ENCODE data around the gene TMEM53.

TMEM53 gene

GRCh38 chr1:44635439-44635838 lies 38.8 kb downstream of the TMEM53 start:
- Histone ChIP-seq H4K20me1 (ENCODE audit: insufficient read depth, low read length) (peaks cover 39% of the 10 kb centered on the region), H3K79me2 (ENCODE audit: insufficient read depth, low read length) (peaks cover 43% of the 10 kb centered on the region), H3K9me3 (ENCODE audit: insufficient read depth, low read length, severe bottlenecking) (no peaks in the 10 kb centered on the region), H3K4me3 (ENCODE audit: low read depth in 1 of 2, low read length in 2 of 2) (no peak overlapping the region), H3K4me1 (ENCODE audit: insufficient read depth, low read length) (peaks cover 39% of the 10 kb centered on the region), H3K36me3 (ENCODE audit: insufficient read depth, low read length) (peaks cover 80% of the 10 kb centered on the region), H2AFZ (ENCODE audit: low read depth, low read length) (no peak overlapping the region), H3K9ac (ENCODE audit: low read depth, low read length) (no peak overlapping the region), H3K27me3 (ENCODE audit: insufficient read depth, low read length, poor library complexity) (no peaks in the 10 kb centered on the region), H3K4me2 (ENCODE audit: insufficient read depth, low read length) (no peak overlapping the region), H3K27ac (ENCODE audit: low read length) (no peak overlapping the region)
- DNase-seq = no peak
- no peak for ATAC-seq (ENCODE audit: insufficient read depth, low read depth)
- no peak for TF ChIP-seq CTCF (IDR thresholded peaks at IDR 0.05; ENCODE audit: borderline replicate concordance, extremely low read depth, low read length, poor library complexity, severe bottlenecking)
- no peak for TF ChIP-seq EZH2 (IDR thresholded peaks at IDR 0.05; ENCODE audit: borderline replicate concordance, low read depth, low read length, severe bottlenecking)

GRCh38 chr1:44634606-44635189 lies 39.6 kb downstream of the TMEM53 start:
- peaks cover 43% of the 10 kb centered on the region for H3K79me2 ChIP-seq (ENCODE audit: insufficient read depth, low read length)
- ATAC-seq (ENCODE audit: insufficient read depth, low read depth) = no peak
- H3K36me3 ChIP-seq (ENCODE audit: insufficient read depth, low read length) = peaks cover 74% of the 10 kb centered on the region

GRCh38 chr1:44632598-44632997 lies 41.7 kb downstream of the TMEM53 start:
- peak overlapping the region; percentile 64 for H2AFZ ChIP-seq (ENCODE audit: low read depth, low read length)
- H3K36me3 ChIP-seq (ENCODE audit: insufficient read depth, low read length) = peaks cover 53% of the 10 kb centered on the region
- no peaks in the 10 kb centered on the region for H3K9me3 ChIP-seq (ENCODE audit: insufficient read depth, low read length, severe bottlenecking)
- peaks cover 36% of the 10 kb centered on the region for H4K20me1 ChIP-seq (ENCODE audit: insufficient read depth, low read length)
- H3K27me3 ChIP-seq (ENCODE audit: insufficient read depth, low read length, poor library complexity) = no peaks in the 10 kb centered on the region
- DNase-seq (no peak), ATAC-seq (ENCODE audit: insufficient read depth, low read depth) (no peak)
- H3K4me1 ChIP-seq (ENCODE audit: insufficient read depth, low read length) = peaks cover 39% of the 10 kb centered on the region
- H3K79me2 ChIP-seq (ENCODE audit: insufficient read depth, low read length) = peaks cover 41% of the 10 kb centered on the region
- H3K4me2 ChIP-seq (ENCODE audit: insufficient read depth, low read length) = peak overlapping the region; percentile 72
- peak overlapping the region; percentile 89 for H3K9ac ChIP-seq (ENCODE audit: low read depth, low read length)
- TF ChIP-seq EZH2 (IDR thresholded peaks at IDR 0.05; ENCODE audit: borderline replicate concordance, low read depth, low read length, severe bottlenecking) = no peak
- no peak for TF ChIP-seq CTCF (IDR thresholded peaks at IDR 0.05; ENCODE audit: borderline replicate concordance, extremely low read depth, low read length, poor library complexity, severe bottlenecking)
- H3K27ac ChIP-seq (ENCODE audit: low read length) = peak overlapping the region; percentile 83
- H3K4me3 ChIP-seq (ENCODE audit: low read depth in 1 of 2, low read length in 2 of 2) = peak overlapping the region; percentile 47 to 71; a peak in 3 of 4 replicates

More at GRCh38 chr1:44634606-44635189, 39.6 kb downstream of the TMEM53 start:
- Histone ChIP-seq H3K27ac (ENCODE audit: low read length) (no peak overlapping the region), H3K4me2 (ENCODE audit: insufficient read depth, low read length) (peak overlapping the region; percentile 72; the same call in 1 of the 2 replicates), H3K4me1 (ENCODE audit: insufficient read depth, low read length) (peaks cover 39% of the 10 kb centered on the region), H3K27me3 (ENCODE audit: insufficient read depth, low read length, poor library complexity) (no peaks in the 10 kb centered on the region), H3K9me3 (ENCODE audit: insufficient read depth, low read length, severe bottlenecking) (no peaks in the 10 kb centered on the region), H4K20me1 (ENCODE audit: insufficient read depth, low read length) (peaks cover 39% of the 10 kb centered on the region), H3K9ac (ENCODE audit: low read depth, low read length) (no peak overlapping the region), H2AFZ (ENCODE audit: low read depth, low read length) (no peak overlapping the region), H3K4me3 (ENCODE audit: low read depth in 1 of 2, low read length in 2 of 2) (no peak overlapping the region)
- DNase-seq = no peak
- TF ChIP-seq CTCF (IDR thresholded peaks at IDR 0.05; ENCODE audit: borderline replicate concordance, extremely low read depth, low read length, poor library complexity, severe bottlenecking) (no peak), EZH2 (IDR thresholded peaks at IDR 0.05; ENCODE audit: borderline replicate concordance, low read depth, low read length, severe bottlenecking) (no peak)

Measured in DND-41 (cell line).